ENCODE results near the gene LIPJ.

LIPJ gene, protein sequence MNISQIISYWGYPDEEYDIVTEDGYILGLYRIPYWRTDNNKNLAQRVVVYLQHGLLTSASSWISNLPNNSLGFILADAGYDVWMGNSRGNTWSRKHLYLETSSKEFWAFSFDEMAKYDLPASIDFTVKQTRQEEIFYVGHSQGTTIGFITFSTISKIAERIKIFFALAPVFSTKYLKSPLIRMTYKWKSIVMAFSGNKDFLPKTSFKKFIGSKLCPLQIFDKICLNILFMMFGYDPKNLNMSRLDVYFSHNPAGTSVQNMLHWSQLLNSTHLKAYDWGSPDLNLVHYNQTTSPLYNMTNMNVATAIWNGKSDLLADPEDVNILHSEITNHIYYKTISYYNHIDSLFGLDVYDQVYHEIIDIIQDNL

DNA sequence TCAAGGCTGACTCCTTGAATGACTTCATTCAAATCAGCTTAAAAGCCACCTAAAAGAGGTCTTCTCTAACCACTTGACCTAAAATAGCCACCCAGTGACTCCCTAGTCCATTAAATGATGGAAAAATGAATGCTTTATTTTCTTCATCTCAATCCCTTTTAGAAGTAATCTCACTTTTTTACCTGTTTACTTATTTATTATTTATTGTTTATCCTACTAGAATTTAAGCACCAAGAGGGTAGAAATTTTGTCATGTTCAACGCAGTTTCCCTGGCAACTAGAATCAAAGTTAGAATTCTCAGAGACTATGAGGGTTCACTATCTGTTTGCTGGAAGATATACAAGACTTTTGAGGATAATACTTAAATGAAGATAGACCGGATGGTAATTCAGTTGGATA, at the start of gene LIPJ:
TSS of gene LIPJ (plus strand) at position 301 of the 400 bp plus-strand sequence. CDS start 3,926 bp downstream, outside the sequence.
- no peak for DNase-seq

DNA sequence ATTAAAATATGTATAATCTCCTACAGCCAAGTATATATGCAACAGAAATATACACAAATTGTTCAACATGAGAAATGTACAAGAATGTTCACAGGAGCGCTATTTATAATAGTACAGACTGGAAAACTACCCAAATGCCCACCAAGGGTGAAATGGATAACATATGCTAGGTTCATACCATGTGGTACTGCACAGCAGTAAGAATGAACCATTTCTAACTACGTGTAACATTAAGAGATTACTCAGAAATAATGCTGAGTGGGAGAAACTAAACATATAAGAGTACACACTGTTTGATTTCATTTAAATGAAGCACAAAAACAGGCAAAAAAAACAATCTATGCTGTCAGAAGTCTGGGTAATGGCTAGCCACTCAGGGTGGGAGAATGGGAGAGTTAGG, 49.2 kb upstream of the LIPJ start:
- DNase-seq = no peak

DNA sequence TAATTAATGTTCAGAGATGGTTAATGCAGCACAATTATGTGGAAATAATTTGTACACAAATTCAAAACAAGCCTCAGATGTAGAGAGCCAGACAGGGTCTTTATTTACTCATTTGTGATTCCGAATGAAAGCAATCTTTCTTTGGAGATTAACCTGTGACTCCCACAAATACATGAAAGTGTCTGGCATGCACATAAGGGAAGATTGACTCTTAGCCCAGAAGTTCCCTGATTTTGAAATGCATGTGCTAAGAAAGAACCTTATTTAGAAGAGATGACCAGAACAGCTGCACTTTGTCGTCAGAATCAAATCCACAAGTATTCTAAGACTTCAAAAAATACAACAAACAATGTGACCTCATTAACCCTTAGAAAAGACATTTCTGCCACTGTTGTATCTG, 48.5 kb upstream of the LIPJ start:
- no peak for DNase-seq

DNA sequence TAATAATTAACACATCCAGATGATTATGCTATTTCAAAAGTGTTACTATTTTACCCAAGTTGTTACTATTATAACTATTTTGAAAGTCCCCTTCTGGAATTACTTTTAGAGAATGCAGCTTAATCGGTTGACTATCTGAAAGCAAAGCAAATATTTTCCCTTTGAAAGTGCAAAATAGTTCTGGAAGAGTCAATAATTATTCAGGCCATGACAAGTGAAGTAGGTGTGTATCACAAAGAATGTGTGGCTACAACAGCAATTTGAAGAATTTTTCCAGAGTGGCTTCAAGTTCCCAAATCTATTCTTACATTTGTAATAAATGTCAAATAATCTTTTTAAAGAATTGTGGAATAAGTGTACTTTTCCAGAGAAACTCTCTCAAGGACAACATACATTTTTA, 46.2 kb upstream of the LIPJ start:
- DNase-seq = no peak

DNA sequence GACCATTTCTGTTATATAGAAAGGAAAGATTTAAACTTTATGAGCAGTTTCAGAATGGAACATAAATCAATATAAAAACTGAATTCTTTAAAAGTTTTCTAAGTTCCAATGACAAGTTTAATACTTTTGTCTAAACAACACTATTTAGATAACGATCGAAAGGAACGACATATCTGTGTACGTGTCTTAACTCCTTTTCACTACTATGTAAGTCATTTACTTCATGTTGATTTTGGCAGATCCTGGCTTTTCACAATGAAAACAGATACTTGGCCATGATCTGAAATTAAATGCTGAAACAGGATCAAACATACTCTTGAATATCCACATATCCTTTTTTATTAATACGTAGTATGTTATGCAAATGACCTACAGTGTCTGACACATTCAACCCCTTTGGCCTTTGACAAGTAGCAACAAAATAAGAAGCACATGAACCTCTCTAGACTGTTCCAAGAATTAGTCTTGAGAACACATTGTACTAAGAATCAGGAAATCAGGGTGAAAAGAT, 45.4 kb upstream of the LIPJ start:
- DNase-seq = no peak

DNA sequence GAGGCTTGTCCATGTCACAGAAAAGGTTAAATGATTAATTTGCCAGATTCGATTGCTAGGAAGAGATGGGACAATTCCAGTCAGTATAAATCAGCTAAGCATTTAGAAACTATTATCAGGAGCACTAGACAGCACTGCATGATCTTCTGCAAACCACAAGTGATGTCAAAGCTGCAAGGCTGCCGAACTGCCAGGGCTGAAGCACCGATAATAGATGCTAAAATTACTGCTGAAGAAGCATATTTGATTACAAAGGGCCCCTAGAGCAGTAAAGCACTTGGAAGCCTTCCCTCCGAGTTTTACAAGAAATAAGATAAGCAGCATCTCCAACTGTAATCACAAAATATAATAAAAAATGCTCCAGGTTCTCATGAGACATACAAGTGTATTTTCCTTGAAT, 44.0 kb upstream of the LIPJ start:
- DNase-seq = no peak

DNA sequence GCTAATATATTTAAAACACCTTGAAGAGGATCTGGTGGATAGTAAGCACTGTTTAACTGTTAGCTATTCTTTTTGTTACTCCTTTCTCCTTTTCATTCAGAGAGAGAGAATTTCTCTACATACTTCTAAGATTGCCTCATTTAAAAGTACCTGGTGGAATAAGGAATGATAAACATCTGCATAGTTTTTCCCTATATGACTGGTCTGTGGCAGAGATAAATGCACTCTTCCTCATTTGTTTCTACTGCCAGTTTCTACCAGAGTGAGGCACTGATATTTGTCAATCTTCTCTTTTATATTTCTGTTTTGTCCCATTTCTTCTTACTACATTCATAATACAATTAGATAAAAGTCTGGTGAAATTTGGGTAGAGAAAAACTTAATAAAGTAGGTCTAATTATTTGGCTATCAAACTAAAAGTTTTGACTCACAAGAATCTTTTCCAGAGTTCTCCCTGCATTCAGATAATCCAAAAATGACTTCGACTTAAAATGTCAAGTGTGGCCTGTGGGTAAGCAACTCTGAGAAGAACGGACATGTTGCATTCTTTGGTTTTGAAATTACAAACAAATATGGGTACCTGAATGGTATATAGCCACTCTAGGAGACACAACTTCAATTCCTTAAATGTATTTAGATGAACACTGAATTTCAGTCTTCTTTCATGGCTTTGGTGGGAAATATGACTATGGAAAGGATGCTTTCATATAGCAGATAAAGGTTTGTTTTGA, 42.3 kb upstream of the LIPJ start:
- DNase-seq = no peak

DNA sequence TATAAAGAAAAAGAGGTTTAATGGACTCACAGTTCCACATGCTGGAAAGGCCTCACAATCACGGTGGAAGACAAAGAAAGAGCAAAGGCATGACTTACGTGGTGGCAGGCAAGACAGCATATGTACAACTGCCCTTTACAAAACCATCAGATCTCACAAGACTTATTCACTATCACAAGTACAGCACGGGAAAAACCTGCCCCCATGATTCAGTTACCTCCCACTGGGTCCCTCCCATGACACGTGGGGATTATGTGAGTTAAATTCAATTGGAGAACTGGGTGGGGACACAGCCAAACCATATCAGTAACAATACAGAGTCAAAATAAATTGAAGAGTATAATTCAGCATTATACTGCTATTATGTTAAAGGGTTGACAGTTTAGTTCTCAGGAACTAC, 41.2 kb upstream of the LIPJ start:
- DNase-seq = no peak

DNA sequence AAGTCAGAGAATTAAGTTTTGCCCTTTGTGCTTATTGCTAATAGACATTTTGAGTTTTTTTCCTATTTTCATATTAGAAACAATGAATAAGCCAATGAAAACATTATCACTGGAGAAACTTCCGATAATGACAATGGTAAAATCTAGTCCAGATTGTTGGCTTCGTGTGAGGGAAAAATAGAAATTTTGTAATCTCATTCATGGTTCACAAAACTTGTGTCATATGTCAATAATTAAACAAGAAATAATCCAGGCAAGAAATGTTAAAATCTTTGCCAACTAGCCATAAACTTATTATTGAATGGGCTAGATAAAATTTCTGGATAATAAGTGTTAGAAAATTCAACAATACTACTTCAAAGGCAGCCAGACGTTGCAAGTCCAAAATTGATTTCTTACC, 40.1 kb upstream of the LIPJ start:
- DNase-seq = no peak

DNA sequence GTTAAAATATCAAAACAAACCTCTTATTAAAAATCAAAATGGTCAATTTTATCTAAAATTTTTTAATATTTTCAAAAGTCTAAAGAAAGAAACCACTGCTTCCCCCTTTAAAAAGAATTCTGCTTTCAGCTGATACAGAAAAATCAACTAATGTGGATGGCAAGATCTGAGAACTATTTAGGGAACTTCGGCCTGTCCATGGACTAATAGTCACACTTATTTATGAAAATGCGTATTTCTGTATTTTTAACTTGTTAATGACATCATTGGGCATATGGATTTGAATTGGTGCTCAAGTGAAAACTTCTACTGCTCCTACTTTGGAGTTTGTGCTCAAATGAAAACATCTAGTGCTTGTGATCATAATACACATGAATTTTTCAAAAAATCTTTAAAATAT, 35.3 kb upstream of the LIPJ start:
- no peak for DNase-seq

DNA sequence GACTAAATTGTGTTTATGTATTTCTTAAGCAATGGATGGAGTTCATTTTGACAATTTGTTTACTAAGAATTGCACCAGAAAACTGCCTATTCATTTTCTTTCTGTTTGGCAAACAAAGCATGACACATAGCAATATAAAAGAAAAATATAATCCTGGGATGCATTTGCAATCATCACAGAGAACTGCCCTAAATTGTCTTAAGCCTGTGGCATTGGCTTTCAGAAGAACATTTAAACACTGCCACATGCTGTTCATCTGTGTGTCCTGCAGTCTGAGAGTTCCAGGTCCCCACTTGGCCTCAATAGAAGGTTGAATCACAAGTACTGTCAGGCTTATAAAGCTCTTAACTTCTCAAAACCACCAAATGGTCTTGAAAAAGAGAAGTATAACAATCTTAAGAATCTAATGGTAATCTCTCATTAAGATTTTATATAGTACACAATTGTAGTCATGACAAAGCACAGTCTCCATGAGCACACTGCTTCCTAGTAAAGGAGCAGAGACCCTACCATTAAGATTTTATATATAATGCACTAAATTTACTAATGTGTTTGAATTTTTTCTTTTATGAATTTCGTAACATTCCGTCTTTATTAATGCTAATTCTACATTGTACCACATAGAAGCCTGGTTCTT, 33.3 kb upstream of the LIPJ start:
- DNase-seq = peak; percentile 64

DNA sequence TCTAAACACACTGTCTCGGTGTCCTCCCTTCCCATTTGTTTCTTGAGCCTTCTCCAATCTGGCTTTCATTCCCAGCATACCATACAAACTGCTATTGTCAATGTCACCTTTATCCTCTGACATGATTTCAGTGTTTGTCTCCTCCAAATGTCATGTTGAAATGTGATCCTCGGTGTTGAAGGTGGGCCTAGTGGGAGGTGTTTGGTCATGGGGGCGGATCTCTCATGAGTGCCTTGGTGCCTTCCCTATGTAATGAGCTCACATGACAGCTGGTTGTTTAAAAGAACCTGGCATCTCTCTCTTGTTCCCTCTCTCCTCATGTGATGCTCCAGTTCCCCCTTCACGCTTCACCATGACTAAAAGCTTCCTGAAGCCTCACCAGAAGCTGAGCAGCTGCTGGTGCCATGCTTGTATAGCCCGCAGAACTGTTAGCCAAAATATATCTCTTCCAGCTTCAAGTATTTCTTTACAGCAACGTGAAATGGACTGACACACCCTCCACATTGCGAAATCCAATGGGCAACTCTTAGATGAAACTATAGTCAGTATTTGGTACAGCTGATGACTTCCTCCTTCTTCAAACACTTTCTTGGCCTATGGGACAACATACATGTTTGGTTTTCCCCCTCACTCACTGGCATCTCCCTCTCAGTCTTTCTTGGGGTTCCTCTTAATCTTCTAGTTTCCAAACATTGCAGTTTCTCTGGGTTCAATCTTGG, 31.2 kb upstream of the LIPJ start:
- no peak for DNase-seq

DNA sequence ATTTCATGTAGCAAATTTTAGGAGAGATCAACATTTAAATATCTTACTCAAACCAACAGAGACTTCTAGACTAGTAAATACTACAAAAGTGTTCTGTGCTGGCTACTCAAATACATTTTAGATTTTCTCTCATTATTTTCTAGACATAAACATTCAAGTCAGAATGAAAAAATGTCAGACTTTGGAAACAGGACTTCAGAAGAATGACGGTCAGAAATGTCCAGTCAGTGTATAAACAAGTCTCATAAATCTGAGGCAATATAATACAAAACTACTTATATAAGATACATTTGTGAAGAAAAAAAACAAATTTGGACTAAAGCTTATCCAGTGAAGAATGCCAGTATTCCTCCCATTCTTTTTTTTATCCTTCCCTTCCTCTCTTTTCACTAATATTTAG, 29.3 kb upstream of the LIPJ start:
- DNase-seq = no peak

DNA sequence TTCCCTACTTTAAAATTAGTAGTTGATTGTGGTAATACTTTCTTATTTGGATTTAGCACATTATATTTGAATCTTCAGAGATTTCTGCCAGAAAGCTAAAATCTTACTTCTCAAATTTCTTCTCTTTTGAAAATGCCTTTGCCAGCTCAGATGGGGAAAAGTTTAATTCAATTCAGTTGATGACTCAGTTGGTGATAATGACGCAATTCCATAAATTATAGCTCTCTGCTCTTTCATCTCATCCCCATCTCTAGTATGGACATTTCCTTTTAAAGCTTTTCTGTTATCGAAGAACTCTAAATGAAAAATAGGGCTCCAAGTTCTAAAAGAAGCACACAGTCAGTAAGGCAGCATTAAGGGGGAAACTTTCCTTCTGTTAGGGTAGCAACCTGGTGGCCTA, 28.9 kb upstream of the LIPJ start:
- DNase-seq = no peak

DNA sequence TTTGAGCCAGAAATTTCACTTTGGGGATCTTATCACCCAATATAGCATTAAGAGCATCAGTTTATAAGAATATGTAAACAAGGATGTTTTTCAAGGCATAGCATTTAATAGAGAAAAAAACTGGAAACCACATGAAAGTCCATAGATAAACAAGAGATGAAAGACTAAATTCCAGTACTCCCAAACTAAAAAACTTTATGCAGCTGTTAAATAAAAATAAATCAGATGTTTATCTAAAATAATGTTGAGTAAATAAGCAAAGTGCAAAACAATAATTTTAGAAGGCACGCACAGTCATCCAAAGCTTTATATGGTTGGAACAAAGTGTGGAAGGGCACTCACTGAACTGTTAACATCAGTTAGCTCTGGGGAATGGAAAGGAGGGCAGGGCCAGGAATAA, 24.4 kb upstream of the LIPJ start:
- no peak for DNase-seq

DNA sequence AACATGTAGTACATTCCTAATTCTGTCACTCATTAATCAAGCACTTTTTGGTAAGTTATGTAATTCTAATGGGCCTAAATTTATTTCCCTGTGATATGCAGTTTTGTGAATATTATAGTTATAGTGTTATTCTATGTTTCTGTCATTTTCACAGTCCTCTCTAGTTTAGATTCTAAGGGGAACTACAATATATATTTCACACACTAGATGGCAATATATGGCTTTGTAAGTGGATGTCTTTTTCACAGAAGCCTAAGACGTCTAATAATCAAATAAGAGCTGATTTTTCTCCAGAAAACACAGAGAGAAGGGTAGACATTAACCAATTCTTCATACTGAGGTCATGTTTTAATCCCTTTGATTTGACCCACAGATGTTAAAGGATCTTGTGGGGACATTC, 21.5 kb upstream of the LIPJ start:
- no peak for DNase-seq

DNA sequence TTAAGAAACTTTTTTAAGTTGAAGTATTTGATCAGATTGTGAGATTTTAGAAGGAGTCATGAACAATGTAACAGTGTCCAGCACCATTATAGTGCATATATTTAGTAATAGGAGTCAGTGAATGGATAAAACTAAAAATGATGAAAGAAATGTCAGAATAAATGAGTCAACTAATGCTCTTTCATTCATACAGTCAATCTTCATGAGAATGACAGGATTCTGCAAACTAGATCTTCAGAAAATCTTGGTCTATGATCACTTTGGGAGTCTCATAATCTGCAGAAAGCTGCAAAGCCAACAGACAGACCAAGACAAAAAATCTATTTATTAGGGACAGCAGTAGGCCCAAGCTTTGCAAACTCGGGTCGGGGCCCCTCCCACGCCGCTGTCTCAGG, 4.2 kb upstream of the LIPJ start:
- DNase-seq = no peak

DNA sequence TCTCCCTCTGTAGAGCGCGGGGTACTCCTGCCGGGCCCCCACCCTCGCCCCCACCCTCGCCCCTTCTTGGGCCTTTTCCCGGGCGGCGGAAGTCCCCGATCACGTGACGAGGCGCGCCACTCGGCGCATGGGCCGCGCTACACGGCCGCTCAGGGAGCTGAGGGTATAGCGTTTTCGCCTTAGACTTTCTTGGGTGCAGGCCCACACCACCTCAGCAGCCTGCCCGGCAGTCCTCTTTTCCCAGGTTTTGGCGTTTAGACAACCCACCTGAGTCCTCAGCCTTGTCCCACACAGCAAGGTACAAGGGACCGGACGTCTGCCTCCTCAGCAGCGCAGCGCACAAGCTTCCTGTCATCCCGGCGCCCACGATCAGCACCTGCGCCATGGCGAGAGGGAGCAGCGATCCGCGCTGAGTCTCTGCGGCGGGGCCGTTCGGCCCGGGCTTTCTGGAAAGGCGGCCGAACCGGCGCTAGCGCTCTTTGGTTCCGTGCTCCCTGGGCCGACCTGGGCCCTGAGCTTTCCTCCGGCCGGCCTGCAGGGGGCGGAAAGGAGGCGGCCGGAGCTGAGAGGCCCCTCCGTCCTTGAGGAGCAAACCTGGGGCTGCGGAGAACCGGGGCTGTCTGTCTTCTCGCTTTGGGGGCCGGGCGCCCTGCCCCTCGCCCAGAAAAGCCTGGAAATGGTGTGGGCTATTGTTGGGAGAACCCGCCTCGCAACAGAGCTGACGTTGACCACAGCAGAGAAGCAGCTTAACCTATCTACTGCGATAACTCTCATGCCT, 3.6 kb upstream of the LIPJ start, which contains the start of gene RNLS:
TSS of gene RNLS (minus strand) at position 513 of the 778 bp plus-strand sequence.
- DNase-seq = peak; percentile 88

DNA sequence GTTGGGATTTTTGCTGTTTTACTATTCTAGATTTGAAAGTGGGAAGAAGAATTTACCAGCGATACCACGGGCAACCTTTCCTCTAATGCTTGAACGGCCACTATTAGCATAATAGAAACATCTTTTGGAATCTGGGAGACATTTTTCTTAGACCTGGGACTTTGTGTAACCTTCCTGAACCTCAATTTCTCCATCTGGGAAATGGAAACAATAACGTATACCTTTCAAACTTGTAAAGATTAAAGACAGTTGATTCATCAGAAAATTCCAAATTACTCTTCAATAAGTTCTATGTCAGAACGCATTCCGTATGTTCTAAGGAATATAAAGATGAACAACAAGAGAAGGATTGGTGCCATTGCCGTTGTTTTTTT, 3.0 kb upstream of the LIPJ start:
- DNase-seq = no peak

DNA sequence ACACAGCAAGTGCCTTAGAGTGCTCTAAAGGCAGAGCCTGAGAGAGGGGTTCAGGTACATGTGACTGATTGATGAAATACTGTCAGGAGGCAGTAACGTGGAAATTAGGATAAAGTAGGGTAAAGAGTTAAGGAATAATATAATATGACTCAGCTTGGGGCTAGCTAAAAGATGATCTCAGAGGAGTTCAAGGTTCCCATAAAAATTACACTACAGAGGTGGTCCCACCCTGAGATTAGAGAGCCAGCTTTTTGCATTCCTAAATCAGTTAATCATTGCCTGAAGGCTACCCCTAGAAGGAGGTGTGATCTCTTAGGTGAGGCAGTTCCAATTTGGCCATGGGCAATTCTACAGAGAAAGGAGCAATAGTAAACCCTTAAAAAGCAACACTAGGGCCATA, 5.8 kb downstream of the LIPJ start:
- DNase-seq = no peak

DNA sequence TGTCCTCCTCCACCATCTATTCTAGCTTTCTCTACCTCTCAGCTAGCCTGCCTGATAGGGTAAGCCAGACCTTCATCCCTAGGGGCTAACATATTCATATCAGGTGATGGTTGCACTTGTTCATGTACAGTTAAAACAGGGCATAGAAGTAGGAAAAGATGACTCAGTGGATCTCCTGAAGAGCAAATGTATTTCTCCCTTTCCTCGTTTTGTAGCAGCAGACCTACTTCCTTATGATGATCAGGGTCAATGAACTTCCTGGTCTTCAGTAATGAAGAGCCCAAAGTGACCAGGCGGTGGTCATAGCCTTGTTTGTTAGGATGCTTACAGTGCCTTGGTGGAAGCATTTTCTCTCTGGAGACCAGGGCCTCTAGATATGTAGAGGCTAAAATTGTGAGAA, 6.3 kb downstream of the LIPJ start:
- DNase-seq = no peak

DNA sequence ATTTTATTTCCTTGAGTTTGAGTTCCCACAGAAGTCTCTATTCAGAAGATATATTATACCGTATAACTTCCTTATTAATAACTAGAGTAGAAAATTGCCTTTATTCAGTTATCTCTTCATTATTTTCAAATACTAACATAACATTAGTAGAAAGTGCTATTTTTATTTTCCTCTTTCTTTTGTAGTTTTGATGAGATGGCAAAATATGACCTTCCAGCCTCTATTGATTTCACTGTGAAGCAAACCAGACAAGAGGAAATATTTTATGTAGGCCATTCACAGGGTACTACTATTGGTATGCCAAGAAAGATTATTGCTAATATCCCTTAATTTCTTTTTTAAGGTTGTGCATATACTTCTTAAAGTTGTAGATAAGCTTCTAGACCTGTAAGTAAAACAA, 7.9 kb downstream of the LIPJ start:
- DNase-seq = no peak
